Activated CD4-positive, alpha-beta T cell treated with anti-CD3 and anti-CD28 coated beads, Interleukin-2, amount 10 ng/mL, durations not matched to agents 7 days and 5 days (primary cell): ENCODE measurements around the gene LEF1. TPM values are rescaled to one million over a fixed set of nuclear protein-coding genes. Genes with fewer than 3 reads are reported as not detected.
"Not testable (repeated sequence)": the region's sequence is repeated elsewhere in the genome, so short reads cannot be mapped to it uniquely, and the experiment has no call there.

ENCODE experiments used
- CTCF ChIA-PET: fragments of 350-600 bp; sonication (Branson Sonifier 250); formaldehyde crosslinking; loops from one replicate; lab custom pipeline; 2021; ENCODE audit warnings: antibody characterized with exemption; lab: Charles Lee
- POLR2A ChIA-PET: fragments of 350-600 bp; sonication (Branson Sonifier 250); formaldehyde crosslinking; loops from one replicate; lab custom pipeline; 2021; ENCODE audit warnings: antibody characterized with exemption; lab: Charles Lee
- DNase-seq: peaks from one replicate; pipeline ENCODE4 v3.0.0-alpha.2; 2020
- H3K27ac Mint-ChIP-seq: one replicate; pipeline ENCODE4 v1.8.0; 2021; ENCODE audit warnings: mild to moderate bottlenecking, moderate library complexity, mixed read lengths
- H3K27me3 Mint-ChIP-seq: one replicate; pipeline ENCODE4 v1.8.0; 2021; ENCODE audit warnings: mixed read lengths
- H3K36me3 Mint-ChIP-seq: one replicate; pipeline ENCODE4 v1.8.0; 2021; ENCODE audit warnings: low read depth, mixed read lengths
- H3K4me1 Mint-ChIP-seq: one replicate; pipeline ENCODE4 v1.8.0; 2021; ENCODE audit warnings: mixed read lengths
- H3K4me3 Mint-ChIP-seq: one replicate; pipeline ENCODE4 v1.8.0; 2021; ENCODE audit warnings: mild to moderate bottlenecking, moderate library complexity, mixed read lengths
- H3K9me3 Mint-ChIP-seq: one replicate; pipeline ENCODE4 v1.8.0; 2021; ENCODE audit warnings: mixed read lengths
- total RNA-seq, 2 experiments: library from RNA; stranded (reverse); gene quantifications; one replicate each; pipeline ENCODE4 v1.2.3, GENCODE V29; 2021

The LEF1 gene
- total RNA-seq, 2 experiments from 2014 or later = 386 to 498 TPM

GRCh38 chr4:108018040-108018883 is 150.5 kb downstream of the LEF1 start:
- Mint-ChIP-seq H3K27ac (peak overlapping the region; percentile 21), H3K9me3 (no peaks in the 10 kb centered on the region), H3K4me3 (no peak overlapping the region), H3K36me3 (peaks cover 42% of the 10 kb centered on the region), H3K27me3 (no peaks in the 10 kb centered on the region), H3K4me1 (peaks cover 34% of the 10 kb centered on the region)
- POLR2A ChIA-PET = interaction anchor here (0.9 kb wide), 1 partner anchor 25 kb away, joined by 3 read pairs; no protein-coding TSS in a partner anchor
- CTCF ChIA-PET = interaction anchor here (0.6 to 4.8 kb wide), 15 partner anchors 9 to 556 kb away, joined by 3 to 32 read pairs (median 4); no protein-coding TSS in a partner anchor
- peak; percentile 90 for DNase-seq

GRCh38 chr4:108013955-108014354 is 154.8 kb downstream of the LEF1 start:
- H3K36me3 Mint-ChIP-seq = peaks cover 45% of the 10 kb centered on the region
- CTCF ChIA-PET = interaction anchor here (0.7 to 2.7 kb wide), 4 partner anchors 16 to 567 kb away, joined by 3 to 10 read pairs (median 4); no protein-coding TSS in a partner anchor
- POLR2A ChIA-PET = no interaction called here
- H3K27me3 Mint-ChIP-seq = no peaks in the 10 kb centered on the region
- H3K4me3 Mint-ChIP-seq = no peak overlapping the region
- peaks cover 2% of the 10 kb centered on the region for H3K9me3 Mint-ChIP-seq
- DNase-seq = no peak
- no peak overlapping the region for H3K27ac Mint-ChIP-seq
- H3K4me1 Mint-ChIP-seq = peaks cover 24% of the 10 kb centered on the region

GRCh38 chr4:108013327-108013726 is 155.4 kb downstream of the LEF1 start:
- Mint-ChIP-seq H3K27ac (no peak overlapping the region), H3K27me3 (no peaks in the 10 kb centered on the region), H3K4me3 (no peak overlapping the region), H3K4me1 (peaks cover 18% of the 10 kb centered on the region), H3K9me3 (peaks cover 2% of the 10 kb centered on the region), H3K36me3 (peaks cover 47% of the 10 kb centered on the region)
- ChIA-PET CTCF (interaction anchor here (1.0 to 2.7 kb wide), 2 partner anchors 18 to 559 kb away, joined by 3 to 10 read pairs; no protein-coding TSS in a partner anchor), POLR2A (interaction anchor here (0.5 kb wide), 1 partner anchor 808 kb away, joined by 3 read pairs; no protein-coding TSS in a partner anchor)
- no peak for DNase-seq

GRCh38 chr4:108012382-108012781 is 156.3 kb downstream of the LEF1 start:
- H3K27me3 Mint-ChIP-seq, H3K4me3 Mint-ChIP-seq, DNase-seq, H3K27ac Mint-ChIP-seq, H3K9me3 Mint-ChIP-seq, POLR2A ChIA-PET: not testable (repeated sequence)
- peaks cover 14% of the 10 kb centered on the region for H3K4me1 Mint-ChIP-seq
- CTCF ChIA-PET = interaction anchor here (1.0 kb wide), 1 partner anchor 17 kb away, joined by 3 read pairs; no protein-coding TSS in a partner anchor
- peaks cover 49% of the 10 kb centered on the region for H3K36me3 Mint-ChIP-seq

- H3K27ac Mint-ChIP-seq = no peak overlapping the region
- H3K27me3 Mint-ChIP-seq = no peaks in the 10 kb centered on the region
- H3K4me3 Mint-ChIP-seq = no peak overlapping the region
- H3K4me1 Mint-ChIP-seq = peaks cover 21% of the 10 kb centered on the region
- DNase-seq = no peak
- POLR2A ChIA-PET = no interaction called here
- peaks cover 2% of the 10 kb centered on the region for H3K9me3 Mint-ChIP-seq
- H3K36me3 Mint-ChIP-seq = peaks cover 42% of the 10 kb centered on the region
- CTCF ChIA-PET = no interaction called here
Measured at GRCh38 chr4:108010167-108010566, 158.6 kb downstream of the LEF1 start.

GRCh38 chr4:108008721-108009120 is 160.0 kb downstream of the LEF1 start:
- no peak overlapping the region for H3K4me3 Mint-ChIP-seq
- H3K9me3 Mint-ChIP-seq = peaks cover 2% of the 10 kb centered on the region
- H3K27me3 Mint-ChIP-seq = no peaks in the 10 kb centered on the region
- no peak overlapping the region for H3K27ac Mint-ChIP-seq
- no peak for DNase-seq
- ChIA-PET POLR2A (no interaction called here), CTCF (no interaction called here)
- peaks cover 30% of the 10 kb centered on the region for H3K4me1 Mint-ChIP-seq
- peaks cover 44% of the 10 kb centered on the region for H3K36me3 Mint-ChIP-seq

- H3K4me1 Mint-ChIP-seq = peaks cover 28% of the 10 kb centered on the region
- POLR2A ChIA-PET = no interaction called here
- H3K27ac Mint-ChIP-seq = no peak overlapping the region
- CTCF ChIA-PET = no interaction called here
- peaks cover 45% of the 10 kb centered on the region for H3K36me3 Mint-ChIP-seq
- no peaks in the 10 kb centered on the region for H3K27me3 Mint-ChIP-seq
- H3K9me3 Mint-ChIP-seq = peaks cover 2% of the 10 kb centered on the region
- no peak overlapping the region for H3K4me3 Mint-ChIP-seq
- no peak for DNase-seq
Measured at GRCh38 chr4:108007984-108008383, 160.7 kb downstream of the LEF1 start.

- peaks cover 22% of the 10 kb centered on the region for H3K4me1 Mint-ChIP-seq
- H3K27ac Mint-ChIP-seq = no peak overlapping the region
- no peak for DNase-seq
- ChIA-PET POLR2A (no interaction called here), CTCF (interaction anchor here (1.0 kb wide), 1 partner anchor 13 kb away, joined by 3 read pairs; no protein-coding TSS in a partner anchor)
- H3K27me3 Mint-ChIP-seq = no peaks in the 10 kb centered on the region
- peaks cover 2% of the 10 kb centered on the region for H3K9me3 Mint-ChIP-seq
- no peak overlapping the region for H3K4me3 Mint-ChIP-seq
- H3K36me3 Mint-ChIP-seq = peaks cover 42% of the 10 kb centered on the region
Measured at GRCh38 chr4:108006361-108006760, 162.4 kb downstream of the LEF1 start.

GRCh38 chr4:108005807-108006206 is 162.9 kb downstream of the LEF1 start:
- no peak overlapping the region for H3K27ac Mint-ChIP-seq
- H3K36me3 Mint-ChIP-seq = peaks cover 42% of the 10 kb centered on the region
- H3K9me3 Mint-ChIP-seq = peaks cover 4% of the 10 kb centered on the region
- no peaks in the 10 kb centered on the region for H3K27me3 Mint-ChIP-seq
- POLR2A ChIA-PET = no interaction called here
- DNase-seq = no peak
- no peak overlapping the region for H3K4me3 Mint-ChIP-seq
- CTCF ChIA-PET = interaction anchor here (1.0 kb wide), 1 partner anchor 13 kb away, joined by 3 read pairs; no protein-coding TSS in a partner anchor
- H3K4me1 Mint-ChIP-seq = peaks cover 26% of the 10 kb centered on the region

GRCh38 chr4:108004646-108005045 is 164.1 kb downstream of the LEF1 start:
- H3K9me3 Mint-ChIP-seq = peaks cover 7% of the 10 kb centered on the region
- H3K4me1 Mint-ChIP-seq = peaks cover 35% of the 10 kb centered on the region
- POLR2A ChIA-PET = no interaction called here
- H3K36me3 Mint-ChIP-seq = peaks cover 49% of the 10 kb centered on the region
- DNase-seq = no peak
- H3K4me3 Mint-ChIP-seq = no peak overlapping the region
- CTCF ChIA-PET = no interaction called here
- no peak overlapping the region for H3K27ac Mint-ChIP-seq
- H3K27me3 Mint-ChIP-seq = no peaks in the 10 kb centered on the region

- peak overlapping the region; percentile 43 for H3K27ac Mint-ChIP-seq
- H3K36me3 Mint-ChIP-seq = peaks cover 49% of the 10 kb centered on the region
- no peak for DNase-seq
- ChIA-PET POLR2A (no interaction called here), CTCF (no interaction called here)
- no peaks in the 10 kb centered on the region for H3K27me3 Mint-ChIP-seq
- peaks cover 36% of the 10 kb centered on the region for H3K4me1 Mint-ChIP-seq
- peaks cover 7% of the 10 kb centered on the region for H3K9me3 Mint-ChIP-seq
- H3K4me3 Mint-ChIP-seq = no peak overlapping the region
Measured at GRCh38 chr4:108003982-108004515, 164.7 kb downstream of the LEF1 start.

- Mint-ChIP-seq H3K4me3 (no peak overlapping the region), H3K36me3 (peaks cover 64% of the 10 kb centered on the region), H3K4me1 (peaks cover 50% of the 10 kb centered on the region), H3K27ac (no peak overlapping the region), H3K27me3 (no peaks in the 10 kb centered on the region), H3K9me3 (peaks cover 7% of the 10 kb centered on the region)
- ChIA-PET POLR2A (no interaction called here), CTCF (no interaction called here)
- DNase-seq = no peak
Measured at GRCh38 chr4:108001540-108002135, 167.1 kb downstream of the LEF1 start.
